GM08714 (cell line): ENCODE results near the gene CEACAM21.

Source experiments
- H3K4me3 ChIP-seq: fragments of 200-500 bp; sonication (Bioruptor generic); 2 replicates; pipeline ENCODE4 v1.5.1; 2014; ENCODE audit warnings: mild to moderate bottlenecking, low read length, inconsistent platforms
- ZNF274 ChIP-seq: IDR thresholded peaks from 2 replicates; pipeline ENCODE4 v1.6.1; 2012; ENCODE audit warnings: mild to moderate bottlenecking, low read depth, low read length

CEACAM21 gene

DNA sequence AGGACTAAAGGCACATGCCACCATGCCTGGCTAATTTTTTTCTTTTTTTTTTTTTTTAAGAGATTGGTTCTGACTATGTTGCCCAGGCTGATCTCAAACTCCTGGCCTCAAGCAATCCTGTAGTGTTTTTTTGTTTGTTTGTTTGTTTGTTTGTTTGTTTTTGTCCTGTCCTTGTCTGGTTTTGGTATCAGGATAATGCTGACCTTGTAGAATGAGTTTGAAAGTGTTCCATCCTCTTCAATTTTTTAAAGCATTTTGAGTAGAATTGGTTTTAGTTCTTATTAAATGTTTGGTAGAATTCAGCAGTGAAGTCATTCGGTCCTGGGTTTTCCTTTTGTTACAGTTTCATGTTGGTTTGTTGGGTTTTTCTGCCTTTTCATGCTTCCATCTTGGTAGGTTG is 31.7 kb downstream of the CEACAM21 start:
- H3K4me3 ChIP-seq: no peak overlapping the region
- TF ChIP-seq ZNF274: no peak

- no peak for TF ChIP-seq ZNF274
- H3K4me3 ChIP-seq: no peak overlapping the region
Observed at GRCh38 chr19:41610789-41611188, 34.8 kb downstream of the CEACAM21 start.

GRCh38 chr19:41612483-41612882 is 36.5 kb downstream of the CEACAM21 start:
- no peak for TF ChIP-seq ZNF274
- H3K4me3 ChIP-seq: no peak overlapping the region

DNA sequence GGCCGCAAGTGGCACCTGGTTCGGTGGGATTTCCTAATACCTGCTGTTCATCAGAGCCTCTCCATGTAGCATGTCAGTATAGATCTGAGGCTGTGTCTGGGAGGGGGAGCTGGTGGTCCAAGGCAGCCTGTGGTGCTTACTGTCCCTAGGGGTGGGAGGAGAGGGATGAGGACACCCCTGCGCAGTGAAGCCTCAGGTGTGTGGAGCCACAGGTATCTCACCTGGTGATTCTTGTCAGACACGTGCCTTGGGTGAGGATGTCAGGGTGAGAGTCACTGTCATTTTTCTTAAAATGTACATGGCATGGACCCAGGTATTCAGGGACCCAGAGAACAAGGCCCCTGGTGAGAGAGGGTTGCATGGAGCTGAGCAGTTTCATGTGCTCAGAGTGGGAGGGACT is 39.2 kb downstream of the CEACAM21 start:
- no peak for TF ChIP-seq ZNF274
- no peak overlapping the region for H3K4me3 ChIP-seq

DNA sequence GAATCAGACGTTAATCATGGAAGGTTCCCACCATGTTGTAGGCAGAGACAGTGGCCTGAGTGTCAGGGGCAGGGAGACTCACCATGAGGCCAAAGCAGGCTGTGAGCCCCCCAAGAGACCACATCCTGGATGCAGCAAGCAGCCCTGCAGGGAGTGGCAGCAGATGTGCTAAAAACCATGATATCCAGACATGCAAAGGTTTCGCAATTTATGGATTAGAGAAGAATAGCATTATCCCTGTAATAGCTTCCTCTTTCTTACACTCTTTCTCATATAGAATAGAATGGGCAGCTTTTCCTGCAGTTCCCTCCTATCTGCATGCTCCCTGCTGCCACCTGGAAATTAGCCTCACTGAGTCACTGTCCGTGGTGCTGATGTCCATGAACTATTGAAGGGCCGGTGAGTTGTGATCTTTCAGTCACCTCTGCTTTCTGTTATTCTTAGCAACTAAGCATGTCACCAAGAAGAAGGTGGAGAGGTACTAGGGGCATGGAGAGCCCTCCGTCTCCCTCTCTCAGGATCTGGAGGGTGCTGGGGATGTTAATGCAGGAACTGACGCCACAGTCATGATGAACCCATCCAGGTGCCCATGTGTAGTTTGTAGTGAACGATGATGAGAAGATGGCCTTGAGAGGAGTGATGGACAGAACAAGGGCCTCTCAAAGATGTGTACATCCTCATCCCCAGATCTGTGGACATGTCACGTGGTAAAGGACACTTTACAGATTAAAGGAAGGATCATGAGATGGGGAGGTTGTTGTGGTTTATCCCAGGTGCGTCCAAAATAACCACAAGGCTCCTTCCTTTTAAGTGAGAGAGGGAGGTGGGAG is 41.0 kb downstream of the CEACAM21 start:
- no peak overlapping the region for H3K4me3 ChIP-seq
- TF ChIP-seq ZNF274: no peak

- TF ChIP-seq ZNF274: no peak
- no peak overlapping the region for H3K4me3 ChIP-seq
Observed at GRCh38 chr19:41617941-41618730, 42.2 kb downstream of the CEACAM21 start.

GRCh38 chr19:41619018-41619556 is 43.1 kb downstream of the CEACAM21 start:
- H3K4me3 ChIP-seq: no peak overlapping the region
- TF ChIP-seq ZNF274: no peak

DNA sequence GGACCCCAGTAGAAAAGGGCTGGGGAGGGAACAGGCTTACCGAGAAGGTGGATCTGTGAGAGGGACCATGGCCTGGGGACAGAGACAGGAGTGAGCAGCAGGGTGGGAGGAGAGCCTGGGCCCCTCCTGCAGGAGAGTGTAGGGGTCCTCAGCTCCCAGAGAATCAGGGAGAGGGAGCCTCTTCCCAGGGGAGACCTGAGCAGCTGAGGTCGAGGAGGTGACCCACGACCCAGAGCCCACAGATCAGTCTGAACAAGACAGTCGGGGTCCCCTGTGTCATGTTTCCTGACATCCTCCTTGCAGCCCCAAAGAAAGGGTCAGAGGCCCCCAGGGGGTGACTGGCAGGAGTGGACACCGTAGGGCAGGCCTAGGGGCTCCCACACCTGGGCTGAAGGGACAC is 44.2 kb downstream of the CEACAM21 start:
- no peak overlapping the region for H3K4me3 ChIP-seq
- no peak for TF ChIP-seq ZNF274

DNA sequence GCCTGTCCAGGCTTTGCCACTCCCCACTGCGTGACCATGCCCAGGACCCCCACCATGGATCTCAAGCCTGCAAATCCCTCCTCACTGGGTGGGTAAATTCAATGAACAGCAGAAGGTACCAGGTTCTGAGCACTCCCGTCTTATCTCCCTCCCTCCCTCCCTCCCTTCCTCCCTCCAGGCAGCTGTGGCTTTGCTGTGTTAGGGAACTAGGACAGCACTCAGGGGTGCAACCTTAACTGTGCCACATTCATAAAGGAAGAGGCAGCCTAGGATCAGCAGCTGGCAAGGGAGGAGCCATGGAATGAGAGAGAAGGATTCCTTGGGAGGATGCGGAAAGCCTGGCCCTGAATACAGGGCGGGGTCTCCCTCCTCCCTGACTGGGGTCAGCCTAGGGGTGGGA is 45.3 kb downstream of the CEACAM21 start:
- no peak overlapping the region for H3K4me3 ChIP-seq
- TF ChIP-seq ZNF274: no peak

DNA sequence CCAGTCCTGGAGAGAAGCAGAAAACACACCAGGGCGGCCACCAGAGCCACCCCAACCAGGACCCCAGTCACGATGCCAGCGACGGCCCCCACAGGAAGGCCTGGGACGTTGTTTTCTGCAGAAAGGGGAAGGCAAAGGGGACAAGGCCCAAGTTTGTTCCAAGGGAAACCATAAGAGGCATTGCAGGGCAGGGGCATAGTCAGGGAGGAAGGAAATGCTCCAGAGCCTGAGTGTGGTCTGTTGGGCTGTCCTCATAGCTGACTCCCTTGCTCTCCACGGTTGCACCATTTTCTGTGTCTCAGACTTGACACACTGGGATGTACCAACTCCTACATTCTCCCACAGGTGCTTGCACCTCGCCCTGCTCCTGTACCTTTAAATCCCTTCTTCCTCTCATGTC is 45.7 kb downstream of the CEACAM21 start:
- H3K4me3 ChIP-seq: no peak overlapping the region
- no peak for TF ChIP-seq ZNF274

GRCh38 chr19:41623360-41623759 is 47.4 kb downstream of the CEACAM21 start:
- no peak for TF ChIP-seq ZNF274
- H3K4me3 ChIP-seq: no peak overlapping the region

DNA sequence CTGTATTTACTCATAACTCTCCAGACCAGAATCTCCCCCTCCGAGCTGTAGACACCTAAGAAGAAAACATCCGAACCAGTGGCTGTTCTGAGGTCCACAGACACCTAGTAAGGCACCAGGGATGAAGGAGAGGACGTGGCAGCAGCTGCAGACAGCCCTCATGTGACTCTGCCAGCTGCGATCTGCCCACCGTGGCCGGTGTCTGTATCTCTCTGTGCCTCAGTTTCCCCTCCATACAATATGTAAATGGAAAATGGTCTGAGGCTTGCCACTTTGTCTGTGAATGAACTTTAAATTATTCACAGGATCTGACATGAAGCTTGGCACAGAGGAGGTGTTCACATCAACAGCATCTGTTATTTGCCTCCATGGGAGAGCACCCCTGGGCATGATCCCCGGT is 48.5 kb downstream of the CEACAM21 start:
- no peak overlapping the region for H3K4me3 ChIP-seq

GRCh38 chr19:41624937-41625336 is 49.0 kb downstream of the CEACAM21 start:
- no peak overlapping the region for H3K4me3 ChIP-seq
- no peak for TF ChIP-seq ZNF274

More for the DNA sequence above, 48.5 kb downstream of the CEACAM21 start:
- TF ChIP-seq ZNF274: no peak

DNA sequence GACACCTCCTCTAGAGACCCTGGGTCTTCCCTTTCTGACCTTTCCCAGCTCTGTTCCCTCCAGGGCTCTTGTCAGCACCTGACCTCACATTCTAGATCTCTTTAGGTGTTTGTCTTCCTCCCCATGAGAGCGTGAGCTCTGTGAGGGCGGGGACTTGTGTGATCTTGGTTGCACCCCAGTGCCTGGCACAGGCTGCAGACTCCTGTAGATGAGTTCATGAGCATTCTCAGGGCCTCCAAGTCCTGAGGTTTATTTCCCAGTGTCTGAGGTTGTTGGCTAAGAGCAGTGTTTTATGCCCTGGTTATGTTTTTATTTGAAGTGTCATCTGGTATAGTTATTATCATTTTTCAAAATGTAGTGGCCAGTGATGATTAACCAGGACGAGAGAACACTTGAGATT is 50.3 kb downstream of the CEACAM21 start:
- H3K4me3 ChIP-seq: no peak overlapping the region
- no peak for TF ChIP-seq ZNF274

GRCh38 chr19:41626877-41627276 is 50.9 kb downstream of the CEACAM21 start, which contains the start of gene CEACAM4:
TSS of gene CEACAM4 (minus strand) at chr19:41627074. CDS start at chr19:41626963, 111 bp downstream.
- TF ChIP-seq ZNF274: no peak
- no peak within 1 kb of the TSS for H3K4me3 ChIP-seq
